ENCODE data around the gene CBARP.

DNA sequence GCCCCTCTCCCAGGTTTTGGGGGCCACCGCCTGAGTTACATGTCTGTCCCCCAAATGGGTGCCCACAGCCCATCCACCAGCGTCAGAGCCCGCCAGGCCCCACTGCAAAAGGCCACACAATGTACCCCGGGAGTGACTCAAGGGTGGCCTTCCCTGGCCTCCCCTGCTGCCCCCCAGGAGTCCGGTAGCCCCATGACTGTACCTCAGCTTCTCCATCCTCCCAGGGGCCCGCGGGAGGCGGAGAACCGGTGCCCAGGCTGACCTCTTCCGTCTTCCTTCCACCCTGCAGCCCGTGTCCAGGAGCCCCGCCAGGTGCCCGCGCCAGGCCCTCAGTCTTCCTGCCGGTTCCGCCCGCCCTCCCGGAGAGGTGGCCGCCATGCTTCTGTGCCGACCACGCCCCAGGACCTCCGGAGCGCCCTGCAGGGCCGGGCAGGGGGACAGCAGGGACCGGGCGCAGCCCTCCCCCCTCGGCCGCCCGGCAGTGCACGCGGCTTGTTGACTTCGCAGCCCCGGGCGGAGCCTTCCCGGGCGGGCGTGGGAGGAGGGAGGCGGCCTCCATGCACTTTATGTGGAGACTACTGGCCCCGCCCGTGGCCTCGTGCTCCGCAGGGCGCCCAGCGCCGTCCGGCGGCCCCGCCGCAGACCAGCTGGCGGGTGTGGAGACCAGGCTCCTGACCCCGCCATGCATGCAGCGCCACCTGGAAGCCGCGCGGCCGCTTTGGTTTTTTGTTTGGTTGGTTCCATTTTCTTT lies 10.3 kb downstream of the CBARP start:
- TF ChIP-seq POLR2AphosphoS5 (IDR thresholded peaks at IDR 0.05; ENCODE audit: insufficient read depth in 1 of 2, low read depth in 1 of 2) (no peak), POLR2A (IDR thresholded peaks at IDR 0.05) (no peak)
- TF ChIP-seq, protein P1, sequence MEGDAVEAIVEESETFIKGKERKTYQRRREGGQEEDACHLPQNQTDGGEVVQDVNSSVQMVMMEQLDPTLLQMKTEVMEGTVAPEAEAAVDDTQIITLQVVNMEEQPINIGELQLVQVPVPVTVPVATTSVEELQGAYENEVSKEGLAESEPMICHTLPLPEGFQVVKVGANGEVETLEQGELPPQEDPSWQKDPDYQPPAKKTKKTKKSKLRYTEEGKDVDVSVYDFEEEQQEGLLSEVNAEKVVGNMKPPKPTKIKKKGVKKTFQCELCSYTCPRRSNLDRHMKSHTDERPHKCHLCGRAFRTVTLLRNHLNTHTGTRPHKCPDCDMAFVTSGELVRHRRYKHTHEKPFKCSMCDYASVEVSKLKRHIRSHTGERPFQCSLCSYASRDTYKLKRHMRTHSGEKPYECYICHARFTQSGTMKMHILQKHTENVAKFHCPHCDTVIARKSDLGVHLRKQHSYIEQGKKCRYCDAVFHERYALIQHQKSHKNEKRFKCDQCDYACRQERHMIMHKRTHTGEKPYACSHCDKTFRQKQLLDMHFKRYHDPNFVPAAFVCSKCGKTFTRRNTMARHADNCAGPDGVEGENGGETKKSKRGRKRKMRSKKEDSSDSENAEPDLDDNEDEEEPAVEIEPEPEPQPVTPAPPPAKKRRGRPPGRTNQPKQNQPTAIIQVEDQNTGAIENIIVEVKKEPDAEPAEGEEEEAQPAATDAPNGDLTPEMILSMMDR (IDR thresholded peaks at IDR 0.05): no peak
